ENCODE data around the gene FFAR1.

FFAR1 gene

GRCh38 chr19:35347171-35347929, at the start of gene FFAR1:
FFAR1 (plus strand) TSS chr19:35347902; CDS start chr19:35351552, 3,650 bp downstream.
- peak; percentile 36 for DNase-seq

GRCh38 chr19:35297922-35298321, 49.8 kb upstream of the FFAR1 start:
- DNase-seq, result no peak

GRCh38 chr19:35298561-35298972, 49.1 kb upstream of the FFAR1 start:
- DNase-seq, result no peak

- DNase-seq, result no peak
Observed at GRCh38 chr19:35299523-35300338, 48.0 kb upstream of the FFAR1 start.

GRCh38 chr19:35300339-35300649, 47.4 kb upstream of the FFAR1 start:
- DNase-seq, result no peak

- DNase-seq, result no peak
Observed at GRCh38 chr19:35301961-35302360, 45.7 kb upstream of the FFAR1 start.

GRCh38 chr19:35302446-35302845, 45.3 kb upstream of the FFAR1 start:
- DNase-seq, result no peak

GRCh38 chr19:35303357-35303915, 44.3 kb upstream of the FFAR1 start:
- no peak for DNase-seq

- DNase-seq, result no peak
Observed at GRCh38 chr19:35304036-35304435, 43.7 kb upstream of the FFAR1 start.

GRCh38 chr19:35305181-35305580, 42.5 kb upstream of the FFAR1 start:
- no peak for DNase-seq

- no peak for DNase-seq
Observed at GRCh38 chr19:35306473-35307246, 41.0 kb upstream of the FFAR1 start.

GRCh38 chr19:35307931-35308330, 39.8 kb upstream of the FFAR1 start:
- no peak for DNase-seq

- DNase-seq, result no peak
Observed at GRCh38 chr19:35308910-35309309, 38.8 kb upstream of the FFAR1 start.

GRCh38 chr19:35309481-35310279, 38.0 kb upstream of the FFAR1 start:
- DNase-seq, result no peak

GRCh38 chr19:35310331-35310730, 37.4 kb upstream of the FFAR1 start:
- no peak for DNase-seq

GRCh38 chr19:35310811-35311465, 36.8 kb upstream of the FFAR1 start:
- DNase-seq, result no peak

- DNase-seq, result no peak
Observed at GRCh38 chr19:35311901-35312665, 35.6 kb upstream of the FFAR1 start.

GRCh38 chr19:35313587-35313986, 34.1 kb upstream of the FFAR1 start:
- no peak for DNase-seq

GRCh38 chr19:35314031-35314430, 33.7 kb upstream of the FFAR1 start:
- no peak for DNase-seq

- DNase-seq, result no peak
Observed at GRCh38 chr19:35314858-35315470, 32.7 kb upstream of the FFAR1 start.

- DNase-seq, result no peak
Observed at GRCh38 chr19:35315883-35316282, 31.8 kb upstream of the FFAR1 start.

Data from activated CD4-positive, alpha-beta T cell treated with anti-CD3 and anti-CD28 coated beads, Interleukin-2, amount 50 U/mL, for 1 hour (primary cell).